Smooth muscle cell (in vitro differentiated cells): ENCODE measurements around the gene TBC1D5. TPM values are rescaled to one million over a fixed set of nuclear protein-coding genes. Genes with fewer than 3 reads are reported as not detected.
A peak's percentile ranks its signal among the peaks of the same experiment; 100 is the strongest.

ENCODE experiments used
- DNase-seq: peaks from one replicate; lab custom pipeline; 2025; ENCODE audit not compliant: unreplicated experiment; lab: John Stamatoyannopoulos, UW
- H2AFZ ChIP-seq: fragments of 200-600 bp; sonication (generic); 2 replicates; pipeline ENCODE4 v1.6.0; 2016; ENCODE audit warnings: antibody characterized with exemption, low read depth, mild to moderate bottlenecking
- H3F3A ChIP-seq: fragments of 200-600 bp; sonication (generic); 2 replicates; pipeline ENCODE4 v1.6.0; 2017; ENCODE audit warnings: antibody characterized with exemption, low read depth
- H3K27ac ChIP-seq: fragments of 200-600 bp; sonication (generic); 2 replicates; pipeline ENCODE4 v1.5.1; 2016; ENCODE audit warnings: low read depth, mild to moderate bottlenecking
- H3K27me3 ChIP-seq: fragments of 200-600 bp; sonication (generic); 2 replicates; pipeline ENCODE4 v1.6.1; 2016; ENCODE audit warnings: low read depth, mild to moderate bottlenecking
- H3K36me3 ChIP-seq: fragments of 200-600 bp; sonication (generic); 2 replicates; pipeline ENCODE4 v1.5.1; 2016; ENCODE audit warnings: low read depth
- H3K4me1 ChIP-seq: fragments of 200-600 bp; sonication (generic); 2 replicates; pipeline ENCODE4 v1.5.1; 2016; ENCODE audit warnings: low read depth
- H3K4me2 ChIP-seq: fragments of 200-600 bp; sonication (generic); 2 replicates; pipeline ENCODE4 v1.6.0; 2016; ENCODE audit warnings: mild to moderate bottlenecking
- H3K4me3 ChIP-seq: fragments of 200-600 bp; sonication (generic); 2 replicates; pipeline ENCODE4 v1.5.1; 2016; ENCODE audit warnings: mild to moderate bottlenecking
- H3K79me2 ChIP-seq: fragments of 200-600 bp; sonication (generic); 2 replicates; pipeline ENCODE4 v1.6.0; 2016; ENCODE audit warnings: low read depth, mild to moderate bottlenecking
- H3K9ac ChIP-seq: fragments of 200-600 bp; sonication (generic); 2 replicates; pipeline ENCODE4 v1.6.0; 2016; ENCODE audit warnings: low read depth
- H3K9me3 ChIP-seq: fragments of 200-600 bp; sonication (generic); replicated peaks from 2 replicates; pipeline ENCODE4 v1.5.1; 2016; ENCODE audit warnings: low read depth
- H4K20me1 ChIP-seq: fragments of 200-600 bp; sonication (generic); 2 replicates; pipeline ENCODE4 v1.6.0; 2016; ENCODE audit warnings: low read depth
- WGBS: methylation state at CpG from one replicate; pipeline ENCODE4 v1.1.7; 2016; ENCODE audit warnings: low lambda C conversion rate; 5-methylcytosine and 5-hydroxymethylcytosine counted together
- polyA plus RNA-seq: library from polyadenylated mRNA; unstranded; fragments of >200 nt; fragmentation: Nextera tagmentation; extraction: Ambion mirVana; gene quantifications from 2 replicates; pipeline ENCODE4 v1.2.1, GENCODE V29; 2016
- total RNA-seq: library from RNA; depleted of rRNA; stranded (reverse); fragments of >200 nt; gene quantifications from 2 replicates; pipeline ENCODE4 v1.2.3, GENCODE V29; 2014
- TF ChIP-seq, protein P1 (sequence below): fragments of 200-600 bp; sonication (generic); IDR thresholded peaks from 2 replicates; pipeline ENCODE4 v1.5.1; 2017; ENCODE audit warnings: borderline replicate concordance, mild to moderate bottlenecking, antibody characterized with exemption; ENCODE audit not compliant: insufficient read depth, poor library complexity, severe bottlenecking

Gene TBC1D5
- total and polyA plus RNA-seq, 2 experiments from 2014 or later = 14.6 to 35.3 TPM

DNA sequence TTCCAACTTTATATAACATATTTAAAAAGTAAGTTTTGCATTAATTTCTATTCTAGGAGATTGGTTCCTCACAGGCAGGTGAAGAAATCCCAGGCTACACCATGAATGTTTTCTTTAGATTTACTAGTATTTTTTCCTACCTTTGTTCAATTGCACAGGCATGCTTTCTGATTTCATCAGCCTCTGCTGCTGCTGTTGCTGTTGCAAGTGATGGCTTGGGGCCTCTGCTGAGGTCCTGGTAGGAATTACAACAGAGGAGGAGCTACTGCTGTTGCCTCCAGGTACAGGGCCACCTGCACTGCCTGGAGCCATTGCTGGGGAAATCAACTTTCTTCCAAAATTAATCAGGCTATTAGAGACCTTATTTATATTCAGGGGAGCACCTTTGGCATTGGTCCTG is 504.4 kb downstream of the TBC1D5 start:
- TF ChIP-seq, protein P1, sequence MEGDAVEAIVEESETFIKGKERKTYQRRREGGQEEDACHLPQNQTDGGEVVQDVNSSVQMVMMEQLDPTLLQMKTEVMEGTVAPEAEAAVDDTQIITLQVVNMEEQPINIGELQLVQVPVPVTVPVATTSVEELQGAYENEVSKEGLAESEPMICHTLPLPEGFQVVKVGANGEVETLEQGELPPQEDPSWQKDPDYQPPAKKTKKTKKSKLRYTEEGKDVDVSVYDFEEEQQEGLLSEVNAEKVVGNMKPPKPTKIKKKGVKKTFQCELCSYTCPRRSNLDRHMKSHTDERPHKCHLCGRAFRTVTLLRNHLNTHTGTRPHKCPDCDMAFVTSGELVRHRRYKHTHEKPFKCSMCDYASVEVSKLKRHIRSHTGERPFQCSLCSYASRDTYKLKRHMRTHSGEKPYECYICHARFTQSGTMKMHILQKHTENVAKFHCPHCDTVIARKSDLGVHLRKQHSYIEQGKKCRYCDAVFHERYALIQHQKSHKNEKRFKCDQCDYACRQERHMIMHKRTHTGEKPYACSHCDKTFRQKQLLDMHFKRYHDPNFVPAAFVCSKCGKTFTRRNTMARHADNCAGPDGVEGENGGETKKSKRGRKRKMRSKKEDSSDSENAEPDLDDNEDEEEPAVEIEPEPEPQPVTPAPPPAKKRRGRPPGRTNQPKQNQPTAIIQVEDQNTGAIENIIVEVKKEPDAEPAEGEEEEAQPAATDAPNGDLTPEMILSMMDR = no peak
- H3K36me3 ChIP-seq = no peaks in the 10 kb centered on the region

DNA sequence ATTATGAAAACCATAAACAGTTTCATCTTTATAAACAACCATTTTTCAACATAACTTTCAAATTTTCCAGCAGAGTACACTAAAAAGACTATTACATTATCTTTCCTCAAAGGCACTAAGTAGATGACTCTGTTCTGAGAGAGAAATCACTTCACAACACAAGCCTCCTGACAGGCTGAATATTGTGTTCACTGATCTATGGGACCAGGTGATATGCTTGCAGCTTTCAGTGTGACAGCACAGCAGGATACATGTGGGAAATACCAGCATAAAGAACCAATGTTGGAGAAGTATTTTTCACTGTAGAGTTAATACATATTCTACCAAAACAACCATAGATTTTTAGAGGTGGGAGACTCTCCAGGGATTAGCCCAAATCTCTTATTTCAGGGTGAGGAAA is 507.1 kb downstream of the TBC1D5 start:
- Histone ChIP-seq H3F3A (no peaks in the 10 kb centered on the region), H2AFZ (no peak overlapping the region), H3K27me3 (no peaks in the 10 kb centered on the region), H3K27ac (no peak overlapping the region), H3K4me2 (no peak overlapping the region), H3K36me3 (no peaks in the 10 kb centered on the region), H3K79me2 (no peaks in the 10 kb centered on the region), H4K20me1 (no peaks in the 10 kb centered on the region), H3K4me3 (no peak overlapping the region), H3K4me1 (no peaks in the 10 kb centered on the region), H3K9me3 (no peaks in the 10 kb centered on the region), H3K9ac (no peak overlapping the region)
- no peak for DNase-seq
- TF ChIP-seq, protein P1 = no peak

More for the DNA sequence above, 504.4 kb downstream of the TBC1D5 start:
- Histone ChIP-seq H3K27me3 (no peaks in the 10 kb centered on the region), H3K79me2 (no peaks in the 10 kb centered on the region), H3K9ac (no peak overlapping the region), H4K20me1 (no peaks in the 10 kb centered on the region), H3K4me2 (no peak overlapping the region), H3K27ac (no peak overlapping the region), H3K4me1 (no peaks in the 10 kb centered on the region), H2AFZ (no peak overlapping the region), H3F3A (no peaks in the 10 kb centered on the region), H3K4me3 (no peak overlapping the region), H3K9me3 (no peaks in the 10 kb centered on the region)
- no peak for DNase-seq

DNA sequence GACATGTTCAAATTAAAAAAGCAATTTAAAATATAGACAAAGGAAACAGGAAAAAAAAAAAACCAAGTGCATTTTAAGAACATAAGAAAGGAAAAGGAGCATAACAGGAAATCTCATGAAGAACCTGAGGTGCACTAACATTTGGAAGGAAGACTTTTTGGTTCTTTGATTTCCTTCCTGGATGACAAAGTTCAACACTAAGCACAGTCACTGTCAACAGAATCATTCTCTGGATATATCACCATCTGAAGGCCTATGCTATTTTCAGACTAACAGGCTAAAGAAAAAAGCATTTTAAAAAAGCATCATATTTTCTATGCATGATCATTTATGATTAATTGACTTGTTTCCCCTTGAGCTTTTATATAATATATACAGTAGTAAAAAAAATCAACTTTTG is 508.0 kb downstream of the TBC1D5 start:
- Histone ChIP-seq H3K27me3 (no peaks in the 10 kb centered on the region), H3K27ac (no peak overlapping the region), H3K4me3 (no peak overlapping the region), H3K9me3 (no peaks in the 10 kb centered on the region), H3K9ac (no peak overlapping the region), H4K20me1 (no peaks in the 10 kb centered on the region), H2AFZ (no peak overlapping the region), H3K79me2 (no peaks in the 10 kb centered on the region), H3K4me2 (no peak overlapping the region), H3K36me3 (no peaks in the 10 kb centered on the region), H3K4me1 (no peaks in the 10 kb centered on the region), H3F3A (no peaks in the 10 kb centered on the region)
- TF ChIP-seq, protein P1 = no peak
- no peak for DNase-seq

DNA sequence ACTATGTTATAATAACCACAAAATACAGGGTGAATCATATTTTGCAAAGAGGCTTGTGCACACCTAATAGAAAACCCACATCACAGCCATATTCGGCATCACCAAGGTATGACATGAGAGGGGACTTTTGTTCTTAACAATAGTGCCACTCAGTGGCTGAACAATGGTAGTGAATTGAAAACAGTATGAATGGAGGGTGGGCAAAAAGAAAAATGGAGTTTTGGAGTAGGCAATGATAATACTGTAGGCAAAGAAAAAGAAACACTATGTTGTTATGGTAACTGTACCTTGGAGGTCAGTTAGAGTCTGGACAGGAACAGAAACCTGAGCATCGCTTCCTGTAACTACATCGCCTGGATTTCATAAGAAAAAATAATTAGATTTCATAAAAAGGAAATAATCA is 509.0 kb downstream of the TBC1D5 start:
- no peaks in the 10 kb centered on the region for H3K9me3 ChIP-seq
- TF ChIP-seq, protein P1 = peak; percentile 65
- no peaks in the 10 kb centered on the region for H4K20me1 ChIP-seq
- no peaks in the 10 kb centered on the region for H3K79me2 ChIP-seq
- H3F3A ChIP-seq = no peaks in the 10 kb centered on the region
- DNase-seq = no peak
- no peaks in the 10 kb centered on the region for H3K27me3 ChIP-seq
- no peak overlapping the region for H3K9ac ChIP-seq
- H3K4me3 ChIP-seq = no peak overlapping the region
- H3K4me2 ChIP-seq = no peak overlapping the region
- H3K27ac ChIP-seq = no peak overlapping the region
- no peaks in the 10 kb centered on the region for H3K4me1 ChIP-seq
- no peaks in the 10 kb centered on the region for H3K36me3 ChIP-seq
- WGBS = 49% methylated on average over 3 of the region's 3 CpGs
- no peak overlapping the region for H2AFZ ChIP-seq
